CD4-positive, alpha-beta T cell treated with Interferon alpha-2 for 1 hour (primary cell): Measurements from ENCODE around the gene BLTP3B.

ENCODE experiments used
- DNase-seq, 2 donors: peaks; one replicate each; pipeline ENCODE4 v3.0.0-alpha.2; 2020 to 2022

BLTP3B gene

DNA sequence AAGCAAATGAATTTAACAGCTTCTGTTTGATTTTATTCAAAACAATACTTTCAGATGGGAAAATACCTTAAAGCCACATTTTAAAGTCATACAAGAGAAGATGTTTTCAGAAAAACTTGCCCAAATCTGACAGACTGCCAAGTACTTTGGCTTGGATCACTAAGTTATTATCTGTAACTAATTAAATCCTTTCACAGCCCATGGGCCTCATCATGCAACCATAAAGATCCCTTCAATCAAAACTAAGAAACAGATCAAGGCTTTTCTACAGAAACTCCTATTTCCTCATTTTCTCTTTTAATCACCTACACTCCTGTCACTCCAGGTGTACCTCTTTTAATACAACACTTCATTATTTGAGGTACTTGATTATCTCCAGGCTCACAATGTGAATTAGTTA lies 28.1 kb downstream of the BLTP3B start:
- no peak for DNase-seq

DNA sequence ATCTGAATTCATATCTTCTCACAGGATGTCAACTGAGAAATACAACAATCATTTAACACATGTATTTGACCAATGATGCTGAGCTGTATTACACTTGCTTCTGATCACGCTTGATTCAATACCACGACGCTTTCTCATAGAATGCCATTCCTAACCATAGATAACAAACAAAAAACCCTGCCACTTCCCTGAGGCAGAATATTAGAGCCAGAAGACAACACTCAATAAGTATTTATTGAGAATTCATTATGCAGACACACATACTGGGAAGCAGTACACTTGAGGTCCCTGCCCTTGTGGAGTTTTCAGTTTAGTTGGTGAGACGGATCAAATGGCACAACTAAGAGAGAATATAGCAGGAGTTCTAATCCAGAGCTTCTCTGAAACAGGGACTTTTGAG lies 32.4 kb downstream of the BLTP3B start:
- no peak for DNase-seq

DNA sequence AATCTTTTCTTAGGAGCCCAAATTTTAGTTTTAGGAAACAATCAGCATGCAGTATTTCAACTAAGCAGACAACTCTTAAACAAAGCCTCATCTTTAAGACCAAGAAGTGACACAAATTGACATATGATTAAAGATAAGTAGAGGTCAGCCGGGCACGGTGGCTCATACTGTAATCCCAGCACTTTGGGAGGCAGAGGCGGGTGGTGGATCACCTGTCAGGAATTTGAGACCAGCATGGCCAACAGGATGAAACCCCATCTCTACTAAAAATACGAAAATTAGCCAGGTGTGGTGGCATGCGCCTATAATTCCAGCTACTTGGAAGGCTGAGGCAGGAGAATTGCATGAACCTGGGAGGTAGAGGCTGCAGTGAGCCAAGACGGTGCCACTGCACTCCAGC lies 35.8 kb downstream of the BLTP3B start:
- DNase-seq: no peak

DNA sequence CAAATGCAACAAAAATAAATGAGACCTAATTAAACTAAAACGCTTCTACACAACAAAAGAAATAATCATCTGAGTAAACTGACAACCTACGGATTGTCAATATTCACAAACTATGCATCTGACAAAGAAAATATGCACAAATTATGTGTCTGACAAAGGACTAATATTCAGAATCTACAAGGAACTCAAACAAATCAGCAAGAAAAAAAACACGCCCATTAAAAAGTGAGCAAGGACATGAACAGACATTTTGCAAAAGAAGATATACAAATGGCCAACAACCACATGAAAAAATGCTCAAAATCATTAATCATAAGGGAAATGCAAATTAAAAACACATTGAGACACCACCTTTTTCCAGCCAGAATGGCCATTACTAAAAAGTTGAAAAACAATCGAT lies 37.0 kb downstream of the BLTP3B start:
- DNase-seq: no peak

DNA sequence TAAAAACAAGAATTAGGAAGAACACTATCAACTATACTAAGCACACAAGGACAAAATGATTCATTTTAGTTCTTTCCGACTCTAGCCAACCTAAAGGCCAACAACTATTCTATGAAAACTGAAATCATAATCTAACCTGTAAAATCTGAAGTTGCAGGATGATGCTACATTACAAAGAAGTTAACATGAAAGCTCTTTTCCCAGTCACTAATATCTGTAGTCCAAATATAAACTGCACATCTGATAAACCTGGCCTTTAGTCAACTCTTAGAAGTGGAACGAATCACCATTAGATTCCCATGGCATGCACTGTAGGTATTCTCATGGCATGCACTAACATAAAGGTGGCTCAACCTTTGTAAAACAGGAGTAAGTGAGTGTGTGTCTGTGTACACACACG lies 41.7 kb downstream of the BLTP3B start:
- DNase-seq: no peak
